Right forelimb (tissue), 1 donor: ENCODE data around the gene MRPL54.
"Not testable (repeated sequence)": the region's sequence is repeated elsewhere in the genome, so short reads cannot be mapped to it uniquely, and the experiment has no call there.

ENCODE experiments used
- DNase-seq: peaks from one replicate; pipeline ENCODE4 v3.0.0-alpha.2; 2018

Gene MRPL54

DNA sequence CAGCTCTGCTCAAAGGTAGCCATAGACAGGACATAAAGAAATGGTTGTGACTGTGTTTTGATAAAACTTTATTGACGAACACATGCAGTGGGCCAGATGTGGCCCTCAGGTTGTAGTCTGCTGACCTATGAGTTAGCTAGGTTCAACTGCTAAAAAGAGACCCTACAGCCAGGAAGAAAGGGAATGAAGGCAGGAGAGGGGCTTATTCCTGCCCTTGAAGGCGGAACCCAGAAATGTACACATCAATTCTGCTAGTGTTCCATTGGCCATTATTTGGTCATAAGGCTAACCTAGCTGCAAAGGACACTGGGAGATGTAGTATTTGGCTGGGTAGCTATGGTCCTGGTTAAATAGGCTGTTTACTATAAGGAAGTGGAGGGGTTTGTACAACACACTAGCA lies 19.0 kb upstream of the MRPL54 start:
- no peak for DNase-seq

- no peak for DNase-seq
Observed at GRCh38 chr19:3745363-3746045, 17.0 kb upstream of the MRPL54 start.

DNA sequence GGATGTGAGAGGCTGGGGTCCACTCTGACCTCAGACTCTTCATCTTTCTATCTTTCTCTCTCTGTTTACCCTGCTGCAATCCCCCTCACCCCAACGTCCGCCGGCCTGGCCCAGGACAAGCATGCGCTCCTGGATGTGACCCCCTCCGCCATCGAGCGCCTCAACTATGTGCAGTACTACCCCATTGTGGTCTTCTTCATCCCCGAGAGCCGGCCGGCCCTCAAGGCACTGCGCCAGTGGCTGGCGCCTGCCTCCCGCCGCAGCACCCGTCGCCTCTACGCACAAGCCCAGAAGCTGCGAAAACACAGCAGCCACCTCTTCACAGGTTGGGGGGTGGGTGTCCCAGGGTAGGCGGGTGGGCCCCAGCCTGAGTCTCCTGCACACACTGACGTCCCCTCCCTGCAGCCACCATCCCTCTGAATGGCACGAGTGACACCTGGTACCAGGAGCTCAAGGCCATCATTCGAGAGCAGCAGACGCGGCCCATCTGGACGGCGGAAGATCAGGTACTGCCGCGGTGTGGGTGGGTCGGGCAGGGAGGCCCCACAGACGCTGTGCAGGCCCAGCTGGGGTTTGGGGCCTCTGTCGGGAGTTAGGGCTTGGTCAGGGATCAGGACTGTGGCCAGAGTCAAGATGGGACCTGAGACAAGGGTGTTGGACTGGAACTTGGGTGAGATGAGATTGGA lies 16.0 kb upstream of the MRPL54 start:
- no peak for DNase-seq

DNA sequence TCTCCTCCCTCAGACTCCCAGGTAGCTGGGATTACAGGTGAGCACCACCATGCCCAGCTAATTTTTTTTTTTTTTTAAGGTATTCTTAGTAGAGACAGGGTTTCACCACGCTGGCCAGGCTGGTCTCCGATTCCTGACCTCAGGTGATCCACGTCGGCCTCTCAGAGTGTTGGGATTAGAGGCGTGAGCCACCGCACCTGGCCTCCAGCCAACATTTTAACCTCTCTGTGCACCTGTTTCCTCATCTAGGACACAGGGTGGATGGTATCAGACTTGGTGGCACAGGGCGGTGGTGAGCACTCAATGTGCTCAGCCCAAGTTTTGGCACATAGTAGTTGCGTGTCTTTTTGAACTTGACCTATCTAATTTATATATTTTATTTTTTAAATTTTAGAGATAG lies 13.5 kb upstream of the MRPL54 start:
- DNase-seq = no peak

GRCh38 chr19:3750211-3750610 lies 12.3 kb upstream of the MRPL54 start:
- no peak for DNase-seq

GRCh38 chr19:3751236-3751635 lies 11.2 kb upstream of the MRPL54 start:
- DNase-seq = no peak

GRCh38 chr19:3752492-3752891 lies 10.0 kb upstream of the MRPL54 start:
- DNase-seq = no peak

- DNase-seq = no peak
Observed at GRCh38 chr19:3753631-3754410, 8.7 kb upstream of the MRPL54 start.

DNA sequence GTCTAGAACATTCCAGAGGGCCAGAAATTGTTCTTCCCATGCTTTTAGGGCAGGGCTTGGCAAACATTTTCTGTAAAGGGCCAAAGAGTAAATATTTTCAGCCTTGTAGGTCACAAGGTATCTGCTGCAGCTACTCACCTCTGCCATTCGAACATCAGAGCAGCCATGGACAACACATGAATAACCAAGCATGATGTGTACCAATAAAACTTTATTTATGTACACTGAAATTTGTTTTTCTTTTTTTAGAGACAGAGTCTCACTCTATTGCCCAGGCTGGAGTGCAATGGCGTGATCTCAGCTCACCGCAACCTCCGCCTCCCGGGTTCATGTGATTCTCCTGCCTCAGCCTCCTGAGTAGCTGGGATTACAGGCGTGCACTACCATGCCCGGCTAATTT lies 4.8 kb upstream of the MRPL54 start:
- not testable (repeated sequence) for DNase-seq

- DNase-seq = not testable (repeated sequence)
Observed at GRCh38 chr19:3758297-3758696, 4.2 kb upstream of the MRPL54 start.

DNA sequence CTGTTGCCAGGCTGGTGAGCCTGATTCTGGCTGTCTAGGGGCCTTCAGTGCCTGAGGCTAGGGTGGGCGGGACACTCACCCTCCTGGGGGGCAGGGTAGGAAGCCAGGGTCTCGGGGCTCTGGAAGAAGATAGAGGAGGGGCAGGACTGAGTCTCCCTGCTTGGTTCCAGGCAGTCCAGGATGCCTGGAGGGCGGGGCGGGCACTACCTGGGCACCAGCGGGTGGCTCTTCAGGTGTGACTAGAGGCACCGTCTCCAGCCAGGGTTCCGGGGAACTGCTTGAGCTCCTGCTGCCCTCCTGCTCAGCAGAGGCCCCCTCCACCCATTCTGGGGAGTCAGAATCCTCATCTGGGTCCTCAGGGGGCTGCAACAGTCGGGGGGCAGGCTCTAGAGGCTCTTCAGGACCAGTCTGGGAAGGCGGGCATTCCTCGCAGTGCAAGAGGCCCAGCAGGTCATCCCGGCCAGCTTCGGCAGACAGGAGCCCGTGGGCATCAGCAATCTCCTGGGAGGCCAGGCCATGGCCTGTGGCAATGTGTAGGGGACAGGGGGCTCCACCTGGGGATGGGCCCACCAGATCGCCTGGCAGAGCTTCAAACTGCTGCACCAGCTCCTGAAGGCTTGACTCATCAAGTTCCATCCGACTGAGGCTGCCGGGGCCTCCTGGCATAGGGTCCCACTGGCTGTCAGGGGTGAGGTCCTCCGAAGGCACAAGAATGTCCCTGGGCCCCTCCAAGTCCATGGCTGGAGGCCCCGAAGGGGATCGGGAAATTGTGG lies 2.8 kb upstream of the MRPL54 start:
- no peak for DNase-seq

- peak; percentile 55 for DNase-seq
Observed at GRCh38 chr19:3760871-3761361, 1.6 kb upstream of the MRPL54 start.

DNA sequence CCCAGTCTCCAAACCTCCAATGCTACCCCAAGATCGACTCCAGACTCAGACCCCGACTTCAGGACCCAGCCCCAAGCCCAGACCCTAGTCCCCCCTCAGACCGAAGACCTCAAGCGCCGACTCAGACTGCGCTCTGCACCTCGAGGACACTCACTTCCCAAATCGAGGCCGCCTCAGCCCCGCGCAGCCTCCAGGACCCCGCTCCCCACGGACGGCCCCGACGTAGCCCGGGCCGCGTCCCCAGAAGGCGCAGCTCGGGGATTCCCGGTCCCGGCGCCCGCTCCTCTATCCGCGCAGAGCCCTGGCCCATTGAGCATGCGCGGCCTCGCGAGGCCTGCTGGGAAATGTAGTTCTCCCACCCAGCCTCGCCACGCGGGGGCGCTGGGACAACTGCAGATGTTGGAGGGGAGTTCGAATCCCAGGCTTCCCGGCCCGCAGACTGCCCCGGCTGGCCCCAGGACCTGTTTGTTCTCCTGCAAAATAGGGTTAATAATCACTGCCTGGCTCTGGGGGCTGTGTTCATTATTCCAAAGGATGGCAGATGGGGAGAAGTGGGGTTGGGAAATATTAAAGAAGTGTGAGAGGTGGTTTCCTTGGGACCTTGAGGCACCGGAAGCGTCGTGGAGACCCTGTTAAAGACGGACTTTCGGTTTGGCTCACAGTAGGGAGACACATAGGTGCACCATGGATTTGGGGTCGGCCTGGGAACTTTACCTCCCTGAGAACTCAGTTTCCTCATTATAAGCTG lies 926 bp upstream of the MRPL54 start, which contains the start of gene APBA3:
TSS of gene APBA3 (minus strand) at position 311 of the 748 bp plus-strand sequence. CDS start 1,428 bp downstream, outside the sequence.
- DNase-seq = peak; percentile 96

DNA sequence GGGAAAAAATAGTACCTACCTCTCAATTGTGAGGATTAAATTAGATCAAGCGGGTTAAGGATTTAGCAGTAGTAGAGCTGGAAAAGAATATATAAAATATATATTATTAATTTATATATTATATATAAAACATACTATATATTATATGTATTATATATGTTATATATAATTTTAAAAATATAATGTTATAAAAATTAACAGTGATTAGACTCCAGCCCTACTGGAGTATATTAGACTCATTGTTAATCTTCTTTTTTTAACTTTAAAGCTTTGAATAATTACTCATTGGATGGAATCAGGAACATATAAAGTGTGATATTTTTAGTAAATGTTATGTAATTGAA lies 380 bp upstream of the MRPL54 start:
- DNase-seq = no peak

DNA sequence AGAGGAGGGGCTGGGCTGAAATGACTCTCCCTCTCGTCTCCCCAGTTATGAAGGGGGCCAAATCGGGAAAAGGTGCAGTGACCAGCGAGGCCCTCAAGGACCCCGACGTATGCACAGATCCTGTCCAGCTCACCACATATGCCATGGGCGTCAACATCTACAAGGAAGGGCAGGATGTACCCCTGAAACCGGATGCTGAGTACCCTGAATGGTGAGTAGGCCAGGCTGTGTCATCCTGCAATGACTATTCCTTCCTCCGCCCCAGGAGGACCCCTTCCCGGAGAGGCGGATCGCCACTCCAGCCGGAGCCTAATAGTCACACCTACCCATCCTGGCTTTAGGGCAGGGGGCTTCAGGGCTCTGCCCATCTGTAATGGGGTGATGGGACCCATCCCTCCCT lies 2.6 kb downstream of the MRPL54 start:
- DNase-seq = no peak

DNA sequence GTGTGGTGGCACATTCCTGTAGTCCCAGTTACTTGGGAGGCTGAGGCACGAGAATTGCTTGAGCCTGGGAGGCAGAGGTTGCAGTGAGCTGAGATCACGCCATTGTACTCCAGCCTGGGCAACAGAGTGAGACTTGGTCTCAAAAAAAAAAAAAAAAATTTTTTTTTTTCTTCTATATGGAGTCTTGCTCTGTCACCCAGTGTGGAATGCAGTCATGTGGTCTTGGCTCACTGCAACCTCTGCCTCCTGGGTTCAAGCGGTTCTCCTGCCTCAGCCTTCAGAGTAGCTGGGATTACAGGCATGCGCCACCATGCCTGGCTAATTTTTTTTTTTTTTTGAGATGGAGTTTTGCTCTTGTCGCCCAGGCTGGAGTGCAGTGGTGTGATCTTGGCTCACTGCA lies 3.3 kb downstream of the MRPL54 start:
- not testable (repeated sequence) for DNase-seq

GRCh38 chr19:3766520-3766919 lies 4.0 kb downstream of the MRPL54 start:
- no peak for DNase-seq

DNA sequence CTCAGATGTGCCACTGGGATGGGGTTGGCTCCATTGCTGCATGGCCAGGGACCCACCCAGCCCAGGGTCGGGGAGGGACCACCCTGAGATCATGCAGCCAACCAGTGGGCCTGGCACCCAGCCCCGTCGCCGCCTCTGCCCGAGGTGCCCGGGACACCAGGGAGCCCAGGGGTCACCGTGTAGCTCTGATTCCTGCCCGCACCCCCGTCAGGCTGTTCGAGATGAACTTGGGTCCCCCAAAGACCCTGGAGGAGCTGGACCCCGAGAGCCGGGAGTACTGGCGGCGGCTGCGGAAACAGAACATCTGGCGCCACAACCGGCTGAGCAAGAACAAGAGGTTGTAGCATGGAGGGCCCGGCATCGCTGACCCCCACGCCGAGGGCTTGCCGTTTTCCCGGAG lies 4.6 kb downstream of the MRPL54 start:
- no peak for DNase-seq

GRCh38 chr19:3768015-3768747 lies 5.7 kb downstream of the MRPL54 start:
- DNase-seq = no peak

GRCh38 chr19:3768748-3769099 lies 6.2 kb downstream of the MRPL54 start:
- no peak for DNase-seq

GRCh38 chr19:3769494-3769893 lies 7.0 kb downstream of the MRPL54 start:
- no peak for DNase-seq
